Trophoblast cell (in vitro differentiated cells and primary cell): Measurements from ENCODE around the gene ATG3.
A peak's percentile ranks its signal among the peaks of the same experiment; 100 is the strongest.

Source experiments
- DNase-seq, 2 donors: peaks; one replicate each; pipeline ENCODE4 v3.0.0-alpha.2; 2016
- H2AFZ ChIP-seq: 2 replicates; pipeline ENCODE4 v1.6.1; 2013; ENCODE audit warnings: low read length, moderate library complexity, mild to moderate bottlenecking; ENCODE audit not compliant: insufficient read depth, poor library complexity
- H2AK5ac ChIP-seq: 2 replicates; pipeline ENCODE4 v1.6.1; 2013; ENCODE audit warnings: mild to moderate bottlenecking, low read length
- H2BK120ac ChIP-seq: 2 replicates; pipeline ENCODE4 v1.6.1; 2013; ENCODE audit warnings: low read length, mild to moderate bottlenecking, moderate library complexity; ENCODE audit not compliant: insufficient read depth, poor library complexity
- H2BK12ac ChIP-seq: 2 replicates; pipeline ENCODE4 v1.6.1; 2013; ENCODE audit warnings: mild to moderate bottlenecking, low read length, moderate library complexity
- H2BK5ac ChIP-seq: 2 replicates; pipeline ENCODE4 v1.6.1; 2013; ENCODE audit warnings: low read length, low read depth, moderate library complexity, mild to moderate bottlenecking; ENCODE audit not compliant: poor library complexity
- H3K14ac ChIP-seq: 2 replicates; pipeline ENCODE4 v1.6.1; 2013; ENCODE audit warnings: mild to moderate bottlenecking, low read length
- H3K18ac ChIP-seq: 2 replicates; pipeline ENCODE4 v1.6.1; 2013; ENCODE audit warnings: mild to moderate bottlenecking, low read length
- H3K23ac ChIP-seq: 2 replicates; pipeline ENCODE4 v1.6.1; 2013; ENCODE audit warnings: low read length
- H3K27ac ChIP-seq: 2 replicates; pipeline ENCODE4 v1.5.1; 2013; ENCODE audit warnings: low read depth, mild to moderate bottlenecking, inconsistent platforms, low read length, moderate library complexity
- H3K27me3 ChIP-seq: 2 replicates; pipeline ENCODE4 v1.6.1; 2013; ENCODE audit warnings: inconsistent platforms, mild to moderate bottlenecking, low read length, moderate library complexity; ENCODE audit not compliant: insufficient read depth
- H3K36me3 ChIP-seq, 2 experiments: 1 replicate in 1 of 2; 2 replicates in 1 of 2; pipeline ENCODE4 v1.6.1; 2013; ENCODE audit warnings: low read length in 2 of 2, mild to moderate bottlenecking in 2 of 2, moderate library complexity in 1 of 2; ENCODE audit not compliant: insufficient read depth in 2 of 2, control insufficient read depth in 1 of 2
- H3K4ac ChIP-seq: 2 replicates; pipeline ENCODE4 v1.6.1; 2013; ENCODE audit warnings: low read depth, mild to moderate bottlenecking, low read length, moderate library complexity
- H3K4me1 ChIP-seq, 2 experiments: 1 replicate in 1 of 2; 2 replicates in 1 of 2; pipeline ENCODE4 v1.6.1; 2013; ENCODE audit warnings: low read length in 2 of 2, mild to moderate bottlenecking in 2 of 2, moderate library complexity in 1 of 2; ENCODE audit not compliant: insufficient read depth in 2 of 2, control insufficient read depth in 1 of 2
- H3K4me2 ChIP-seq: 2 replicates; pipeline ENCODE4 v1.6.1; 2013; ENCODE audit warnings: inconsistent platforms, mild to moderate bottlenecking, low read length, moderate library complexity
- H3K4me3 ChIP-seq: 2 replicates; pipeline ENCODE4 v1.5.1; 2013; ENCODE audit warnings: mild to moderate bottlenecking, low read depth, low read length, inconsistent platforms
- H3K79me1 ChIP-seq: one replicate; pipeline ENCODE4 v1.6.1; 2013; ENCODE audit warnings: low read length
- H3K79me2 ChIP-seq: 2 replicates; pipeline ENCODE4 v1.6.1; 2013; ENCODE audit warnings: low read length, mild to moderate bottlenecking; ENCODE audit not compliant: control insufficient read depth, insufficient read depth, poor library complexity
- H3K9ac ChIP-seq: 2 replicates; pipeline ENCODE4 v1.6.1; 2013; ENCODE audit warnings: mild to moderate bottlenecking, low read length
- H3K9me3 ChIP-seq: 2 replicates; pipeline ENCODE4 v1.6.1; 2013; ENCODE audit warnings: low read depth, mild to moderate bottlenecking, control low read depth, inconsistent platforms, low read length; ENCODE audit not compliant: insufficient read depth
- H4K12ac ChIP-seq: 2 replicates; pipeline ENCODE4 v1.6.1; 2013; ENCODE audit warnings: low read depth, mild to moderate bottlenecking, low read length, moderate library complexity
- H4K8ac ChIP-seq: 2 replicates; pipeline ENCODE4 v1.6.1; 2013; ENCODE audit warnings: low read depth, mild to moderate bottlenecking, low read length, moderate library complexity
- H4K91ac ChIP-seq: one replicate; pipeline ENCODE4 v1.6.1; 2013; ENCODE audit warnings: low read depth, mild to moderate bottlenecking, low read length, moderate library complexity
- WGBS: extraction: QIAGEN DNeasy Blood & Tissue Kit; methylation state at CpG from one replicate; pipeline ENCODE4 v1.1.7; 2013; ENCODE audit warnings: missing lambda C conversion rate; ENCODE audit not compliant: insufficient read length, insufficient coverage; ENCODE audit errors: extremely low coverage; 5-methylcytosine and 5-hydroxymethylcytosine counted together

The ATG3 gene

DNA sequence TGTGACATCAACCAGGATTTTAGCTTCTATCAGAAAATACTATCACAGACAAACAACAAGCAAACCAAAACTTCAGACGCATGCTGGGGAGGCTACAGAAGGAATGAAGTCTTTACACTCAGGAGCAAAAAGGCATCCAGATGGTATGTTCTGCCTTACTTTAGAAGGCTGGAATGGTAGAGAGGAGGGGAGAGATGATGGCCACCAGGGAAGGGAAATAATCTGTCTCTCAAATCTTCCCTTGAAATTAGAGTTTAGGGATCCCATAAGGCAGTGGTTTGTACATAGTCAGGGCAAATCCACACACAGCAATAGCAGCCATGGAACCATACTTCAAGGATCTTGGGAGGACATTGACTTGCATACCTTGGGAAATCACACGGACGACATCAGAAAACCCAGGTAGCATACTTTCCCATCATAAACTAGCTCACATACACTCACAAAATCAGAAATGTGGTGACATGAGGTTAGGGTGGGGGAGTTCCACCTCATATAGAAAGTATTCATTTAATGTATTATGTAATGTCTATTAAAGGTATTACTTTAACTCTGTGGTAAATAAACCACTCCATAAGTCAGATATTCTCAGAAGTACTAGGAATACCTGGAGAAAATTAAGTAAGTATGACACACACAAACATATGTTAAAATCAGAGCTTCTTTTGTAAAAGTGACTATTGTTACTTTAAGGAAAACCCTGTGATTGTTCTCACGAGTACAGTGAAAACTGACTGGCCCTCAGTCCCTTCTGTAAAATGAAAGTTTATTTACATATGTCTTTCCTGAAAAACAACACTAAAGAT, 71.9 kb downstream of the ATG3 start:
- H3K79me2 ChIP-seq = no peaks in the 10 kb centered on the region
- no peak overlapping the region for H2BK12ac ChIP-seq

DNA sequence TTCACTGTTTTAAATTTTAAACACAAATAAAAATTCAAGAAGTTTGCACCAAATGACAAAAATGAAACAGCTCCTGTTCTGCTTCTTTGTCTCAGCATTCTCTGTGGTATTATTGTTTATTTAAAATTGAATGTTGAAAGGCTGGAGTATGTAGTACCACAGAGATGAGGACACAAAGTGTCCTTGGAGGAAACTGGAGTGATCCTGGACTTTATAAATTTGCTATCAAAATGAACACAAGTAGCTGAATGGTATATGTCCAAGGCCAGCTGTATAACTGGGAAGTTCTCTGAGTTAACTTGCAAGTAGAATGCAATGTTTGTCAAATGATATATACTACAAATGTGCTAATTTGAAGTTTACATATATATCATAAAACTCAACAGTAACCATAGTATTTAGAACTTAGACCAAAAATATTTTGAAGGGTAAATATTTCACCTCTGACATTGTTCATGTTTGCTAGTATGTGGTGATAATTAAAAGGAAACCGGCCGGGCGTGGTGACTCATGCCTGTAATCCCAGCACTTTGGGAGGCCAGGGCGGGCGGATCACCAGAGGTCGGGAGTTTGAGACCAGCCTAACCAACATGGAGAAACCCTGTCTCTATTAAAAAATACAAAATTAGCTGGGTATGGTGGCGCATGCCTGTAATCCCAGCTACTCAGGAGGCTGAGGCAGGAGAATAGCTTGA, 74.8 kb downstream of the ATG3 start:
- H4K12ac ChIP-seq = no peak overlapping the region
- H3K79me2 ChIP-seq = no peaks in the 10 kb centered on the region
- H4K91ac ChIP-seq = no peak overlapping the region
- no peak overlapping the region for H3K4ac ChIP-seq
- H3K4me1 ChIP-seq = no peaks in the 10 kb centered on the region
- no peak overlapping the region for H3K27ac ChIP-seq
- H2BK12ac ChIP-seq = no peak overlapping the region
- no peaks in the 10 kb centered on the region for H3K27me3 ChIP-seq
- no peak overlapping the region for H2AFZ ChIP-seq
- no CpG with 5 or more reads among the region's 7 CpGs for WGBS
- no peak overlapping the region for H2BK5ac ChIP-seq
- no peak overlapping the region for H3K9ac ChIP-seq
- H3K4me3 ChIP-seq = no peak overlapping the region
- no peak overlapping the region for H2AK5ac ChIP-seq
- no peaks in the 10 kb centered on the region for H3K36me3 ChIP-seq
- H2BK120ac ChIP-seq = no peak overlapping the region
- H3K18ac ChIP-seq = no peak overlapping the region
- no peak overlapping the region for H3K23ac ChIP-seq
- no peaks in the 10 kb centered on the region for H3K9me3 ChIP-seq
- H3K4me2 ChIP-seq = no peak overlapping the region
- H3K79me1 ChIP-seq = no peaks in the 10 kb centered on the region
- no peak overlapping the region for H3K14ac ChIP-seq
- peak in 1 of 2 donors; percentile 29 for DNase-seq
- H4K8ac ChIP-seq = no peak overlapping the region

More for the DNA sequence above, 71.9 kb downstream of the ATG3 start:
- Histone ChIP-seq H3K27ac (no peak overlapping the region), H2BK120ac (no peak overlapping the region), H2BK5ac (no peak overlapping the region), H3K4me1 (no peaks in the 10 kb centered on the region), H3K9me3 (no peaks in the 10 kb centered on the region), H3K27me3 (no peaks in the 10 kb centered on the region), H3K9ac (no peak overlapping the region), H4K91ac (no peak overlapping the region), H3K4me3 (no peak overlapping the region), H2AFZ (no peak overlapping the region), H4K8ac (no peak overlapping the region), H3K14ac (no peak overlapping the region), H3K4me2 (no peak overlapping the region), H3K18ac (no peak overlapping the region), H3K4ac (no peak overlapping the region), H3K23ac (no peak overlapping the region), H3K36me3 (no peaks in the 10 kb centered on the region), H4K12ac (no peak overlapping the region), H2AK5ac (no peak overlapping the region), H3K79me1 (no peaks in the 10 kb centered on the region)
- no CpG with 5 or more reads among the region's 4 CpGs for WGBS
- no peak for DNase-seq

DNA sequence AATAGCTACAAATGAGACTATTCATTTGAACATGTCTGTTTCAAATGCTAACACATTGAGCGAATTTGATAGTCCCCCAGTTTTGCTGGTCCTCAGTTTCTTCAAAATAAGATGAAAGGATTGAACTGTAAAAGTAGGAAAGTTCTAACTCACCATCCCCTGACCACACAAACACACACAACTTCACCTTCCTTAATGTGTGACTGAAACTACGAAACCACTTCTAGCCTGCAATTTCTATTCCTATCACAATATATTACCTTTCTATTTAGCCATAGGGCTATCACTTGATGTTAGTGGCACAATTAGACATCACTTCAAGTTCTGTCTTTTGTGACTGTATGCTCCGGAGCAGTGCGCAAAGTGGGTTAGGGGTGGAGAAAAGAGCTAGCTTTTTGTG, 77.4 kb downstream of the ATG3 start:
- Histone ChIP-seq H2AFZ (no peak overlapping the region), H3K9me3 (no peaks in the 10 kb centered on the region), H3K23ac (no peak overlapping the region), H3K4me3 (no peak overlapping the region), H3K4me1 (no peaks in the 10 kb centered on the region), H3K79me1 (no peaks in the 10 kb centered on the region), H2BK5ac (no peak overlapping the region), H4K12ac (no peak overlapping the region), H3K4me2 (no peak overlapping the region), H3K27ac (no peak overlapping the region), H3K18ac (no peak overlapping the region), H4K91ac (no peak overlapping the region), H3K79me2 (no peaks in the 10 kb centered on the region), H3K36me3 (no peaks in the 10 kb centered on the region), H3K27me3 (no peaks in the 10 kb centered on the region), H4K8ac (no peak overlapping the region), H2AK5ac (no peak overlapping the region), H2BK12ac (no peak overlapping the region), H3K14ac (no peak overlapping the region), H2BK120ac (no peak overlapping the region), H3K4ac (no peak overlapping the region), H3K9ac (no peak overlapping the region)
- DNase-seq = no peak
- no CpG with 5 or more reads among the region's 4 CpGs for WGBS

DNA sequence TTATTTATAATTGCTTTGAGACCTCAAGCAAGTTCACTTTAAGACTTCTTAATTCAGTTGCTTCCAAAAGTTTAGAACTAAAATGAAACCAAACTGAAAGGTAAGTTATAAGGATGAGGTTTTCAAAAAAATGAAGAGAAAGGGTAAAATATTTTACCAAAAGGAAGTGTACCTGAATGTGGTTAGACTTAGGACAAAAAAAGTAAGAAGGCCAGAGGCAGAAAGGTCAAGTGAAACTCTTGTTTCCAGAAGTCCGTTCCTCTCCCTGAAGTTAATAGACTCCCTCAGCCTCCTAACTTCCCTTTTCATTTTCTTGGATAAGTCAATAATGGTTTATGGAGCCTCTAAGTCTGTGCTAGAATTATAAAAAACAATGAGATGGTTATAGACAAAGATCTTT, 79.1 kb downstream of the ATG3 start:
- Histone ChIP-seq H3K9me3 (no peaks in the 10 kb centered on the region), H2BK5ac (no peak overlapping the region), H2AK5ac (no peak overlapping the region), H4K8ac (no peak overlapping the region), H3K23ac (no peak overlapping the region), H3K79me2 (no peaks in the 10 kb centered on the region), H3K4me3 (no peak overlapping the region), H3K36me3 (no peaks in the 10 kb centered on the region), H3K27me3 (no peaks in the 10 kb centered on the region), H4K91ac (no peak overlapping the region), H3K4me1 (no peaks in the 10 kb centered on the region), H3K14ac (no peak overlapping the region), H3K4ac (no peak overlapping the region), H2AFZ (no peak overlapping the region), H3K9ac (no peak overlapping the region), H3K18ac (no peak overlapping the region), H3K27ac (no peak overlapping the region), H2BK12ac (no peak overlapping the region), H3K79me1 (no peaks in the 10 kb centered on the region), H4K12ac (no peak overlapping the region), H2BK120ac (no peak overlapping the region), H3K4me2 (no peak overlapping the region)
- DNase-seq = no peak
- no CpG with 5 or more reads among the region's 1 CpG for WGBS
